HG02678 (cell line): Measurements from ENCODE around the gene MRPS27.
A peak's percentile ranks its signal among the peaks of the same experiment; 100 is the strongest.
"Not testable (repeated sequence)": the region's sequence is repeated elsewhere in the genome, so short reads cannot be mapped to it uniquely, and the experiment has no call there.

Experiments
- ATAC-seq: cut with Tn5 transposase; IDR thresholded peaks from one replicate; pipeline ENCODE4 v1.9.1; 2021; ENCODE audit warnings: mild to moderate bottlenecking, moderate library complexity; ENCODE audit not compliant: unreplicated experiment

MRPS27 gene

GRCh38 chr5:72326306-72326649, 6.2 kb upstream of the MRPS27 start:
- ATAC-seq: no peak

- ATAC-seq: no peak
Observed at GRCh38 chr5:72325566-72326305, 5.7 kb upstream of the MRPS27 start.

GRCh38 chr5:72324189-72324825, 4.3 kb upstream of the MRPS27 start:
- no peak for ATAC-seq

GRCh38 chr5:72319435-72319975, 535 bp downstream of the MRPS27 start:
- peak; percentile 0 for ATAC-seq

GRCh38 chr5:72314571-72315172, 5.4 kb downstream of the MRPS27 start:
- no peak for ATAC-seq

- no peak for ATAC-seq
Observed at GRCh38 chr5:72313141-72313540, 6.9 kb downstream of the MRPS27 start.

GRCh38 chr5:72308853-72309191, 11.2 kb downstream of the MRPS27 start:
- no peak for ATAC-seq

- ATAC-seq: peak; percentile 90
Observed at GRCh38 chr5:72307968-72308852, 11.8 kb downstream of the MRPS27 start.

- ATAC-seq: no peak
Observed at GRCh38 chr5:72307573-72307967, 12.5 kb downstream of the MRPS27 start.

- ATAC-seq: no peak
Observed at GRCh38 chr5:72305194-72306142, 14.6 kb downstream of the MRPS27 start.

GRCh38 chr5:72302171-72302570, 17.9 kb downstream of the MRPS27 start:
- no peak for ATAC-seq

GRCh38 chr5:72301557-72301956, 18.5 kb downstream of the MRPS27 start:
- ATAC-seq: peak; percentile 71

GRCh38 chr5:72300590-72301339, 19.3 kb downstream of the MRPS27 start:
- ATAC-seq: no peak

- no peak for ATAC-seq
Observed at GRCh38 chr5:72298711-72299110, 21.3 kb downstream of the MRPS27 start.

GRCh38 chr5:72298136-72298535, 21.9 kb downstream of the MRPS27 start:
- ATAC-seq: not testable (repeated sequence)

- no peak for ATAC-seq
Observed at GRCh38 chr5:72296256-72296655, 23.8 kb downstream of the MRPS27 start.

GRCh38 chr5:72295539-72295938, 24.5 kb downstream of the MRPS27 start:
- ATAC-seq: no peak

- ATAC-seq: no peak
Observed at GRCh38 chr5:72294473-72294872, 25.6 kb downstream of the MRPS27 start.

GRCh38 chr5:72293495-72294055, 26.5 kb downstream of the MRPS27 start:
- no peak for ATAC-seq
